Measurements from ENCODE around the gene ADCY5. TPM values are rescaled to one million over a fixed set of nuclear protein-coding genes. Genes with fewer than 3 reads are reported as not detected.

The ADCY5 gene
- total RNA-seq, 4 donors from 2014 or later, result 119 to 251 (median 185) TPM

DNA sequence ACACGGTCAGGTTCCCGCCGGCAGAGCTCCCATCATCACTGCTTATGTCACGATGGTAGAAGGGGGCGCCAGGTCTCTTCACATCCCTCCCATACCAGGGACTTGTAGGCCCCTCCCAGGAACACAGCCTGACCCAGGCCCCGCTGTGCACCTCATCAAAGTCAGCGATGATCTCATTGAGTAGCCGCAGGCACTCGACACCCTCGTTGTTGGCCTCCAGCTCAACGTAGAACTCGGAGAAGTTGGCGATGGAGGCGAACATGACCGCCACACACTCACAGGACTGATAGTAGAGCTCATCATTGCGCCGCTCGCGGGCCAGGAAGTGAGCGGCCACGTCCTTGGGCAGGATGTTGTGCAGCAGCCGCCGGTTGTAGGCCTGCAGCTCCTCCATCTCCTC is 157.9 kb downstream of the ADCY5 start:
- Histone ChIP-seq H3K4me3 (no peak overlapping the region), H3K4me1 (peaks cover 0 to 29% (median 0%) of the 10 kb centered on the region in 3 donors), H3K27me3 (no peaks in the 10 kb centered on the region), H3K36me3 (peaks cover 0 to 98% of the 10 kb centered on the region in 2 donors), H3K9me3 (no peaks in the 10 kb centered on the region), H3K27ac (peak overlapping the region in 2 of 4 donors; percentile 50 to 56)
- ATAC-seq, result no peak
- TF ChIP-seq EP300 (IDR thresholded peaks at IDR 0.05), result no peak
- TF ChIP-seq, protein P1, sequence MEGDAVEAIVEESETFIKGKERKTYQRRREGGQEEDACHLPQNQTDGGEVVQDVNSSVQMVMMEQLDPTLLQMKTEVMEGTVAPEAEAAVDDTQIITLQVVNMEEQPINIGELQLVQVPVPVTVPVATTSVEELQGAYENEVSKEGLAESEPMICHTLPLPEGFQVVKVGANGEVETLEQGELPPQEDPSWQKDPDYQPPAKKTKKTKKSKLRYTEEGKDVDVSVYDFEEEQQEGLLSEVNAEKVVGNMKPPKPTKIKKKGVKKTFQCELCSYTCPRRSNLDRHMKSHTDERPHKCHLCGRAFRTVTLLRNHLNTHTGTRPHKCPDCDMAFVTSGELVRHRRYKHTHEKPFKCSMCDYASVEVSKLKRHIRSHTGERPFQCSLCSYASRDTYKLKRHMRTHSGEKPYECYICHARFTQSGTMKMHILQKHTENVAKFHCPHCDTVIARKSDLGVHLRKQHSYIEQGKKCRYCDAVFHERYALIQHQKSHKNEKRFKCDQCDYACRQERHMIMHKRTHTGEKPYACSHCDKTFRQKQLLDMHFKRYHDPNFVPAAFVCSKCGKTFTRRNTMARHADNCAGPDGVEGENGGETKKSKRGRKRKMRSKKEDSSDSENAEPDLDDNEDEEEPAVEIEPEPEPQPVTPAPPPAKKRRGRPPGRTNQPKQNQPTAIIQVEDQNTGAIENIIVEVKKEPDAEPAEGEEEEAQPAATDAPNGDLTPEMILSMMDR (IDR thresholded peaks at IDR 0.05), result no peak
- no peak for TF ChIP-seq POLR2AphosphoS5 (IDR thresholded peaks at IDR 0.05)
- TF ChIP-seq POLR2A (IDR thresholded peaks at IDR 0.05), result no peak
- 89 to 93% methylated on average over 3 to 5 of the region's 23 CpGs for WGBS, 2 donors (ENCODE audit: low coverage in 1 of 2)

DNA sequence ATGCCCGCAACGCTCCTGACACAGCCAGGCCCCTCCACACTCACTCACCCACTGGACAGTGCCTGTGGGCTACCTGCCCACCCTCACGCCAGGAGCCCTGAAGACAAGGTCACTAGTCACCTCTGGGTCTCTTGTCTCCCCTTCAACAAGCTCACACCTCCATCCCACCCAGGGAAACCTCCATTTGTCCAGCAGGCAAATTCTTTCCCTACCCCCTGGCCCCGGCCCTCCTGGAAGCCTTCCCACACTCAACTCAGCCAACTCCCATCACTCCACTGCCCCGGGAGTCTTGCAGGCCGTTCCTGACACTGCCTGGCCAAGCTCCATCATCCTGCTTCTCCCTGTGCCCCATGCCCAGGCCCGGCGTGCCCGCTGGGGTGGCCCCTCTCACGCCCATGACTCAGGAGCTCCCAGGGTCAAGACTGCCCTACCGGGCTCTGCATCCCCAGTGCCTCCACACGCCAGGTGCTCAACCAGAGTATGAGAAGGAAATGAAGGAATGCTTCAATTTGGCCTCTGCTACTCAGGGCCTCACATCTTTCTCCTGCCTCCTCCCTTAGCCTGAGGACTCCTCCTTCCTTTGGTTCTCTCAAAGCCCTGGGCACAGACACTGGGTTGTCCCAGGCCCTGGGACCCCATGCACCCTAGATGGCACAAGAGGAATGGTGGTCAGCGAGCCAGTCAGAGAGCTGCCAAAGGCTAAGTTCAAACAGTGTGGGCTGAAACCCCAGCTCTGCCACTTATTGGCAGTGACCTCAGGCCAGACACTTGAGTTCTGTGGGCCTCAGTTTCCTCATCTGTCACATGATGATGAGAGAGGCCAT is 158.6 kb downstream of the ADCY5 start:
- TF ChIP-seq POLR2AphosphoS5 (IDR thresholded peaks at IDR 0.05), result no peak
- TF ChIP-seq, protein P1 (IDR thresholded peaks at IDR 0.05), result no peak
- TF ChIP-seq EP300 (IDR thresholded peaks at IDR 0.05), result no peak
- TF ChIP-seq POLR2A (IDR thresholded peaks at IDR 0.05), result no peak
- Histone ChIP-seq H3K9me3 (no peaks in the 10 kb centered on the region), H3K4me3 (no peak overlapping the region), H3K36me3 (peaks cover 0 to 98% of the 10 kb centered on the region in 2 donors), H3K4me1 (peaks cover 0 to 29% (median 0%) of the 10 kb centered on the region in 3 donors), H3K27me3 (no peaks in the 10 kb centered on the region), H3K27ac (peak overlapping the region in 2 of 4 donors; percentile 50 to 56)
- WGBS, 2 donors (ENCODE audit: low coverage in 1 of 2), result 60 to 62% methylated on average over 1 to 5 of the region's 13 CpGs
- no peak for ATAC-seq

DNA sequence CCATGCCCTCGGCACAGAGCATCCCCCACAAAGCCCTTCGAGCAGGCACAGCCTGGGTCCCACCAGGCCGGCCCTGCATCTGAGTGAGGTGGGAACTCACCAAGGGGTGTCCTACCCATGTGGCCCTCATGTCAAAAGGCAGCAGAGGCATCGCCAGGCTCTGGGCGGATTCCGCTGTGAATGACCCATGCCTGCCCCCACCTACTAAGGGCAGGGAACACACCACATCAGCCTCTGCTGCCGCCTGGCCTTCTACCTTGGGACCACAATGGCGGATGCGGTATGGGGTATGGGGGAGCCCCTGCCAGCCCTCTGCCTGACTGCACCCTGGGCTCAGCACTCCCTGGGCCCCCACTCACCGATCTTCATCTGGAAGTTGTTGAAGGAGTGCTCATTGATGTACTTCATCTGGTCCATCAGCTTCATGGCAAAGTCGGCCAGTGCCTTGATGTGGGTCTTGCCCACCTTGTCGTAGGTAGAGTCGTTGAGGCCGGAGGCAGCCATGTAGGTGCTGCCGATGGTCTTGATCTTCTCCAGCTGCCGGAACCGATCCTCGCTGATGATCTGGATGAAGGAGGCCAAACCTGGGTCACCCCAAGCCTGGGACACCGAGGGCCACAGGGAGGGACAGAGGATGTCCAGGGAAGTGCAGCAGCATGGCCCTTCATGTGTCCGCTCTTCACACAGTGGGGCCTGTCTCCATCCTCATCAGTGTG is 159.3 kb downstream of the ADCY5 start:
- no peak for ATAC-seq
- H3K36me3 ChIP-seq, result peaks cover 0 to 98% of the 10 kb centered on the region in 2 donors
- H3K4me1 ChIP-seq, result peaks cover 0 to 29% (median 0%) of the 10 kb centered on the region in 3 donors
- no peak overlapping the region for H3K4me3 ChIP-seq
- no peak for TF ChIP-seq POLR2A (IDR thresholded peaks at IDR 0.05)
- TF ChIP-seq POLR2AphosphoS5 (IDR thresholded peaks at IDR 0.05), result no peak
- TF ChIP-seq, protein P1 (IDR thresholded peaks at IDR 0.05), result no peak
- no peak for TF ChIP-seq EP300 (IDR thresholded peaks at IDR 0.05)
- no peaks in the 10 kb centered on the region for H3K27me3 ChIP-seq
- peak overlapping the region in 2 of 4 donors; percentile 50 to 56 for H3K27ac ChIP-seq
- H3K9me3 ChIP-seq, result no peaks in the 10 kb centered on the region
- WGBS, 2 donors (ENCODE audit: low coverage in 1 of 2), result 47 to 60% methylated on average over 1 to 2 of the region's 20 CpGs

DNA sequence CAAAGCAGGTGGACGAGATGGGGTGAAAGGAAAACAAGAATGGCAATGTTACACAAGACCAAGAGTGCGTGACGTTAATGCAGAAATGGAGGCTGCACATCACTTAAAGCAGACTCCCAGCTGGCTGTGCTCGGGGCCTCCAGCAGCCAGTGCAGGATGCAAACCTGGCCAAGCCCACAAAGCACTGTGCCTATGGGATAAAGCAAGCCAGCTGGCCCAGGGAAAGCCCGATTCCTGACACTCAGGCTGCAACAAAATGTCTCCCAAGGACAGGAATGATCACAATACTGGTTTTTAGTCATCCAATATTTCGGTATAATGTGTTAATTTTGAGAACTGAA is 161.0 kb downstream of the ADCY5 start:
- no peaks in the 10 kb centered on the region for H3K27me3 ChIP-seq
- no peaks in the 10 kb centered on the region for H3K9me3 ChIP-seq
- TF ChIP-seq POLR2A (IDR thresholded peaks at IDR 0.05), result no peak
- TF ChIP-seq POLR2AphosphoS5 (IDR thresholded peaks at IDR 0.05), result no peak
- TF ChIP-seq, protein P1 (IDR thresholded peaks at IDR 0.05), result no peak
- TF ChIP-seq EP300 (IDR thresholded peaks at IDR 0.05), result no peak
- H3K27ac ChIP-seq, result peak overlapping the region in 1 of 4 donors; percentile 50
- peaks cover 0 to 98% of the 10 kb centered on the region in 2 donors for H3K36me3 ChIP-seq
- no peak overlapping the region for H3K4me3 ChIP-seq
- H3K4me1 ChIP-seq, result peaks cover 0 to 29% (median 0%) of the 10 kb centered on the region in 3 donors
- no peak for ATAC-seq
- WGBS, 2 donors (ENCODE audit: low coverage in 1 of 2), result 53 to 67% methylated on average over 3 to 6 of the region's 6 CpGs
